HG03575 (cell line): ENCODE measurements around the gene TRMU.
"Not testable (repeated sequence)": the region's sequence is repeated elsewhere in the genome, so short reads cannot be mapped to it uniquely, and the experiment has no call there.

ENCODE experiments used
- ATAC-seq: cut with Tn5 transposase; IDR thresholded peaks from one replicate; pipeline ENCODE4 v1.9.1; 2021; ENCODE audit not compliant: unreplicated experiment, insufficient number of reproducible peaks, low FRiP score; ENCODE audit errors: extremely low read depth

TRMU gene

GRCh38 chr22:46393873-46394272 is 58.4 kb downstream of the TRMU start:
- ATAC-seq = no peak

- ATAC-seq = no peak
Measured at GRCh38 chr22:46394622-46395021, 59.1 kb downstream of the TRMU start.

- ATAC-seq = no peak
Measured at GRCh38 chr22:46395145-46395544, 59.6 kb downstream of the TRMU start.

GRCh38 chr22:46397049-46397448 is 61.5 kb downstream of the TRMU start:
- not testable (repeated sequence) for ATAC-seq

- ATAC-seq = no peak
Measured at GRCh38 chr22:46397514-46397913, 62.0 kb downstream of the TRMU start.

- ATAC-seq = no peak
Measured at GRCh38 chr22:46397951-46398350, 62.4 kb downstream of the TRMU start.

GRCh38 chr22:46399251-46400024 is 63.9 kb downstream of the TRMU start:
- no peak for ATAC-seq

- ATAC-seq = no peak
Measured at GRCh38 chr22:46401370-46401769, 65.9 kb downstream of the TRMU start.

- ATAC-seq = no peak
Measured at GRCh38 chr22:46402505-46402904, 67.0 kb downstream of the TRMU start.

GRCh38 chr22:46403880-46404279 is 68.4 kb downstream of the TRMU start:
- ATAC-seq = not testable (repeated sequence)

GRCh38 chr22:46405901-46406300 is 70.4 kb downstream of the TRMU start:
- no peak for ATAC-seq

- no peak for ATAC-seq
Measured at GRCh38 chr22:46406349-46406748, 70.8 kb downstream of the TRMU start.

GRCh38 chr22:46406791-46407190 is 71.3 kb downstream of the TRMU start:
- ATAC-seq = no peak
